Jurkat, Clone E6-1 (cell line): ENCODE measurements around the gene P4HA3.

Experiments
- DNase-seq: peaks from one replicate; pipeline ENCODE4 v3.0.0-alpha.2; 2011; ENCODE audit warnings: low read depth, low spot score
- H3K4me3 ChIP-seq: 2 replicates; pipeline ENCODE4 v1.5.1; 2011; ENCODE audit warnings: mild to moderate bottlenecking, low read length, control low read depth, moderate library complexity

Gene P4HA3

GRCh38 chr11:74225565-74225964, 85.9 kb downstream of the P4HA3 start:
- no peak for DNase-seq
- H3K4me3 ChIP-seq: no peak overlapping the region

GRCh38 chr11:74221816-74222215, 89.6 kb downstream of the P4HA3 start:
- no peak overlapping the region for H3K4me3 ChIP-seq
- DNase-seq: no peak

- no peak for DNase-seq
- no peak overlapping the region for H3K4me3 ChIP-seq
Observed at GRCh38 chr11:74220376-74220775, 91.1 kb downstream of the P4HA3 start.
